SK-N-SH (cell line): Measurements from ENCODE around the gene DNASE1L3. TPM values are rescaled to one million over a fixed set of nuclear protein-coding genes. Genes with fewer than 3 reads are reported as not detected.

Experiments used
- CTCF ChIA-PET: fragments of 300-600, 350-600 bp; formaldehyde crosslinking; extraction: SDS; loops from one replicate; lab custom pipeline; 2021; lab: Yijun Ruan, JAX
- POLR2A ChIA-PET: fragments of 350-600 bp; sonication (Branson Sonifier 250); formaldehyde crosslinking; extraction: SDS; loops from one replicate; lab custom pipeline; 2020; ENCODE audit warnings: antibody characterized with exemption, inconsistent platforms; lab: Yijun Ruan, JAX
- DNase-seq: peaks from one replicate; pipeline ENCODE4 v3.0.0; 2012
- H2AFZ ChIP-seq: fragments of 200-600 bp; sonication (generic); 2 replicates; pipeline ENCODE4 v1.8.1; 2016; ENCODE audit warnings: antibody characterized with exemption, mild to moderate bottlenecking, low read depth
- H3F3A ChIP-seq: fragments of 200-600 bp; sonication (generic); replicated peaks from 2 replicates; pipeline ENCODE3; 2016; ENCODE audit warnings: antibody characterized with exemption, mild to moderate bottlenecking; ENCODE audit not compliant: insufficient read depth
- H3K27ac ChIP-seq, 2 experiments: fragments of 200-500 bp in 1 of 2; fragments of 200-600 bp in 1 of 2; sonication (Bioruptor generic) in 1 of 2; sonication (generic), shearing (Covaris generic) in 1 of 2; 2 replicates each; pipeline versions ENCODE4 v1.5.1 to v1.6.1; 2014 to 2016; ENCODE audit warnings: low read depth in 2 of 2, inconsistent platforms in 1 of 2, low read length in 1 of 2, mild to moderate bottlenecking in 1 of 2, mixed read lengths in 1 of 2
- H3K27me3 ChIP-seq: fragments of 200-600 bp; sonication (generic), shearing (Covaris generic); 2 replicates; pipeline ENCODE4 v1.6.1; 2016; ENCODE audit warnings: mixed run types; ENCODE audit not compliant: insufficient read depth
- H3K36me3 ChIP-seq, 2 experiments: fragments of 200-500 bp in 1 of 2; fragments of 200-600 bp in 1 of 2; sonication (Bioruptor generic) in 1 of 2; sonication (generic) in 1 of 2; replicated peaks in 1 of 2; 2 replicates each; pipeline versions ENCODE3 to v1.5.1; 2014 to 2016; ENCODE audit warnings: low read length in 1 of 2, mild to moderate bottlenecking in 1 of 2; ENCODE audit not compliant: insufficient read depth in 2 of 2, control insufficient read depth in 1 of 2
- H3K4me1 ChIP-seq, 2 experiments: fragments of 200-500 bp in 1 of 2; fragments of 200-600 bp in 1 of 2; sonication (Bioruptor generic) in 1 of 2; sonication (generic), shearing (Covaris generic) in 1 of 2; 2 replicates each; pipeline versions ENCODE4 v1.5.1 to v1.6.1; 2014 to 2016; ENCODE audit warnings: low read depth in 1 of 2, low read length in 1 of 2, mixed run types in 1 of 2; ENCODE audit not compliant: insufficient read depth in 2 of 2, control insufficient read depth in 1 of 2
- H3K4me2 ChIP-seq: fragments of 200-600 bp; sonication (generic), shearing (Covaris generic); 2 replicates; pipeline ENCODE4 v1.6.1; 2017; ENCODE audit warnings: mixed run types
- H3K4me3 ChIP-seq, 2 experiments: fragments of 200-500 bp in 1 of 2; fragments of 200-600 bp in 1 of 2; sonication (Bioruptor generic) in 1 of 2; sonication (generic), shearing (Covaris generic) in 1 of 2; 2 replicates each; pipeline versions ENCODE4 v1.5.1 to v1.8.1; 2014 to 2016; ENCODE audit warnings: low read depth in 2 of 2, inconsistent platforms in 1 of 2, low read length in 1 of 2, mild to moderate bottlenecking in 1 of 2, mixed read lengths in 1 of 2, moderate library complexity in 1 of 2
- H3K79me2 ChIP-seq: fragments of 200-600 bp; sonication (generic); 2 replicates; pipeline ENCODE4 v1.8.1; 2017; ENCODE audit warnings: mild to moderate bottlenecking; ENCODE audit not compliant: insufficient read depth
- H3K9ac ChIP-seq: fragments of 200-600 bp; sonication (generic); 2 replicates; pipeline ENCODE4 v1.6.1; 2017; ENCODE audit warnings: mixed run types
- H3K9me2 ChIP-seq: fragments of 200-600 bp; sonication (generic); 2 replicates; pipeline ENCODE4 v1.6.1; 2017; ENCODE audit warnings: mixed run types
- H3K9me3 ChIP-seq: fragments of 200-600 bp; sonication (generic); 2 replicates; pipeline ENCODE4 v1.6.1; 2017; ENCODE audit warnings: mixed run types, mild to moderate bottlenecking, moderate library complexity
- H4K20me1 ChIP-seq: fragments of 200-600 bp; sonication (generic); 2 replicates; pipeline ENCODE4 v1.6.1; 2017; ENCODE audit warnings: mild to moderate bottlenecking, mixed run types; ENCODE audit not compliant: insufficient read depth
- CHD2 ChIP-seq: fragments of 150-350 bp; IDR thresholded peaks from 2 replicates; pipeline ENCODE4 v1.6.1; 2018; ENCODE audit warnings: low read length; ENCODE audit not compliant: partially characterized antibody
- FOSL2 ChIP-seq: IDR thresholded peaks from 2 replicates; pipeline ENCODE4 v1.4.0; 2012; ENCODE audit warnings: low read depth, mild to moderate bottlenecking, moderate library complexity, borderline replicate concordance
- FOXJ3 ChIP-seq: sonication (generic); formaldehyde crosslinking; IDR thresholded peaks from 2 replicates; pipeline ENCODE4 v1.5.1; 2020; ENCODE audit warnings: mild to moderate bottlenecking, missing genetic modification reagents
- GABPA ChIP-seq: IDR thresholded peaks from 2 replicates; pipeline ENCODE4 v1.4.0; 2012; ENCODE audit warnings: low read depth, mild to moderate bottlenecking
- GATA2 ChIP-seq: sonication (generic); formaldehyde crosslinking; IDR thresholded peaks from 2 replicates; pipeline ENCODE4 v1.5.0; 2020; ENCODE audit warnings: mild to moderate bottlenecking, missing genetic modification reagents
- JUND ChIP-seq: IDR thresholded peaks from 2 replicates; pipeline ENCODE4 v1.4.0; 2012
- MEF2A ChIP-seq: IDR thresholded peaks from 2 replicates; pipeline ENCODE4 v1.4.0; 2012; ENCODE audit warnings: low read depth, borderline replicate concordance
- NFIC ChIP-seq: IDR thresholded peaks from 2 replicates; pipeline ENCODE4 v1.4.0; 2012; ENCODE audit warnings: borderline replicate concordance
- NRF1 ChIP-seq: IDR thresholded peaks from 2 replicates; pipeline ENCODE4 v1.6.1; 2012; ENCODE audit warnings: low read depth, mild to moderate bottlenecking, low read length
- POLR2AphosphoS5 ChIP-seq: IDR thresholded peaks from 2 replicates; pipeline ENCODE4 v1.6.1; 2012; ENCODE audit warnings: low read depth, low read length
- RFX5 ChIP-seq: IDR thresholded peaks from 2 replicates; pipeline ENCODE4 v1.6.1; 2012; ENCODE audit warnings: mild to moderate bottlenecking, improper control_type of control experiment, low read length
- RXRA ChIP-seq: IDR thresholded peaks from 2 replicates; pipeline ENCODE4 v1.4.0; 2012; ENCODE audit warnings: low read depth, mild to moderate bottlenecking, borderline replicate concordance
- SIN3A ChIP-seq: IDR thresholded peaks from 2 replicates; pipeline ENCODE4 v1.6.1; 2012; ENCODE audit warnings: low read depth, mild to moderate bottlenecking, low read length, moderate library complexity, borderline replicate concordance
- TCF12 ChIP-seq: IDR thresholded peaks from 2 replicates; pipeline ENCODE4 v1.4.0; 2012
- TEAD4 ChIP-seq: IDR thresholded peaks from 2 replicates; pipeline ENCODE4 v1.4.0; 2012; ENCODE audit warnings: mild to moderate bottlenecking, borderline replicate concordance; ENCODE audit not compliant: insufficient read depth
- YY1 ChIP-seq: IDR thresholded peaks from 2 replicates; pipeline ENCODE4 v1.4.0; 2012; ENCODE audit warnings: low read depth, mild to moderate bottlenecking
- WGBS: methylation state at CpG from one replicate; pipeline ENCODE4 v1.1.6; 2017; ENCODE audit warnings: low lambda C conversion rate; 5-methylcytosine and 5-hydroxymethylcytosine counted together
- polyA plus RNA-seq, 3 experiments: library from polyadenylated mRNA; depleted of rRNA; stranded (reverse); fragments of >200 nt; gene quantifications; 2 replicates each; pipeline ENCODE4 v1.2.3, GENCODE V29; 2012
- TF ChIP-seq, protein P1 (sequence below): IDR thresholded peaks from 2 replicates; pipeline ENCODE4 v1.4.0; 2012; ENCODE audit warnings: low read depth, borderline replicate concordance
- TF ChIP-seq, protein P2 (sequence below): IDR thresholded peaks from 2 replicates; pipeline ENCODE4 v1.4.0; 2012; ENCODE audit warnings: low read depth, borderline replicate concordance
- TF ChIP-seq, protein P3 (sequence below): IDR thresholded peaks from 2 replicates; pipeline ENCODE4 v1.4.0; 2012; ENCODE audit warnings: low read depth
- TF ChIP-seq, protein P4 (sequence below): IDR thresholded peaks from 2 replicates; pipeline ENCODE4 v1.6.1; 2012; ENCODE audit warnings: mild to moderate bottlenecking, low read depth, low read length, moderate library complexity

Gene DNASE1L3
- polyA plus RNA-seq, 1 of the 3 experiments (the other 2 are of a cell fraction) = not detected

DNA sequence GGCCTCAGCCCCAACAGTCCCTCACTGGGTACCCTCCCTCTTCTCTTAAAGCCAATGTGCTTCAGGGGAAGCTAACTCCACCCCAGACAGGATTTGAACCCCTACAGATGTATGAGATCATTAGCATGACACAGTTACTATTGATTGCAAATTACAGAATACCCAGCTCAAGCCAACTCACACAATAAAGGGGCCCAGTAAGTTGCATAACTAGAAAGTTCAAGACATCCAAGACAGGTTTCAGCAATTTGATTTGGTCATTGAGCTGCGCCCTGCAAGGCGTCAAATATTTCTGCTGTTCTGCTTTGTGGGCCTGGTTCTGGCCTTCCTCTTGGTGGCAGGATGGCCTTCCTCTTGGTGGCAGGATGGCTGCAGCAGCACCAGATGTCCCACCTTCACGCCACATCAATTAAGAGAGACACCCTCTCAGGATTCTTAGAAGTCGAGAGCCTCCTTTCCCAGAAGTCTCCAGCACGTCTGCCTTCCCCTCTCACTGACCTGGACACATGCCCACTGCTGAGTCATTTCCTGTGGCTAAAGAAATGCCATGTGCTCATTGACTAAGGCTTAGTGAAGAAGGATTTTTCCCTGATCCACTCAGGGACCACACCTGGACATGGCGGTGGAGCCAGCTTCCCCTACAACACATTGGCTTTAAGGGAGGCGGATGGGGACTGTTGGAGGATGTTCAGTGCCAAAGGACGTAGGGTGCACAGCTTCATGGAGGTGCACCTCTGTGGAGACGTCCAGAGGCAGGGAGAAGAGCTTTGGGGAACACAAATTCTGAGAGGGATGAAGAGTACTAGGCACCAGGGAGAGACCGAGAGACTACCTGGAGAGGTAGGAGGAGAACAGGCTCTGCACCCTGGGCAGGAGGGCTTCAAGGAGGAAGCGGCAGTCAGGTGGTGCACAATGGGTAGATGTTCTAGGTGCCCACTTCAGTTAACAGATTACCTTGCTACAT, 49.1 kb downstream of the DNASE1L3 start (continued):
- TF ChIP-seq, protein P1, sequence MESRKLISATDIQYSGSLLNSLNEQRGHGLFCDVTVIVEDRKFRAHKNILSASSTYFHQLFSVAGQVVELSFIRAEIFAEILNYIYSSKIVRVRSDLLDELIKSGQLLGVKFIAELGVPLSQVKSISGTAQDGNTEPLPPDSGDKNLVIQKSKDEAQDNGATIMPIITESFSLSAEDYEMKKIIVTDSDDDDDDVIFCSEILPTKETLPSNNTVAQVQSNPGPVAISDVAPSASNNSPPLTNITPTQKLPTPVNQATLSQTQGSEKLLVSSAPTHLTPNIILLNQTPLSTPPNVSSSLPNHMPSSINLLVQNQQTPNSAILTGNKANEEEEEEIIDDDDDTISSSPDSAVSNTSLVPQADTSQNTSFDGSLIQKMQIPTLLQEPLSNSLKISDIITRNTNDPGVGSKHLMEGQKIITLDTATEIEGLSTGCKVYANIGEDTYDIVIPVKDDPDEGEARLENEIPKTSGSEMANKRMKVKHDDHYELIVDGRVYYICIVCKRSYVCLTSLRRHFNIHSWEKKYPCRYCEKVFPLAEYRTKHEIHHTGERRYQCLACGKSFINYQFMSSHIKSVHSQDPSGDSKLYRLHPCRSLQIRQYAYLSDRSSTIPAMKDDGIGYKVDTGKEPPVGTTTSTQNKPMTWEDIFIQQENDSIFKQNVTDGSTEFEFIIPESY = no peak
- TF ChIP-seq RXRA = no peak
- TF ChIP-seq FOSL2 = peak; percentile 78; the same call in 1 of the 2 replicates
- TF ChIP-seq CHD2 = no peak
- no peak for TF ChIP-seq TEAD4
- peak; percentile 80 for TF ChIP-seq JUND
- no peak for TF ChIP-seq NRF1
- TF ChIP-seq YY1 = no peak
- TF ChIP-seq GATA2 (CRISPR knock-in tag) = no peak
- no peak for TF ChIP-seq SIN3A
- peak; percentile 63; the same call in 1 of the 2 replicates for TF ChIP-seq POLR2AphosphoS5
- TF ChIP-seq TCF12 = peak; percentile 76
- no peak for TF ChIP-seq FOXJ3 (CRISPR knock-in tag)
- TF ChIP-seq, protein P2, sequence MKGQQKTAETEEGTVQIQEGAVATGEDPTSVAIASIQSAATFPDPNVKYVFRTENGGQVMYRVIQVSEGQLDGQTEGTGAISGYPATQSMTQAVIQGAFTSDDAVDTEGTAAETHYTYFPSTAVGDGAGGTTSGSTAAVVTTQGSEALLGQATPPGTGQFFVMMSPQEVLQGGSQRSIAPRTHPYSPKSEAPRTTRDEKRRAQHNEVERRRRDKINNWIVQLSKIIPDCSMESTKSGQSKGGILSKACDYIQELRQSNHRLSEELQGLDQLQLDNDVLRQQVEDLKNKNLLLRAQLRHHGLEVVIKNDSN = 0 out of 2 replicates have a peak, but pooled peaks have one; percentile 25

DNA sequence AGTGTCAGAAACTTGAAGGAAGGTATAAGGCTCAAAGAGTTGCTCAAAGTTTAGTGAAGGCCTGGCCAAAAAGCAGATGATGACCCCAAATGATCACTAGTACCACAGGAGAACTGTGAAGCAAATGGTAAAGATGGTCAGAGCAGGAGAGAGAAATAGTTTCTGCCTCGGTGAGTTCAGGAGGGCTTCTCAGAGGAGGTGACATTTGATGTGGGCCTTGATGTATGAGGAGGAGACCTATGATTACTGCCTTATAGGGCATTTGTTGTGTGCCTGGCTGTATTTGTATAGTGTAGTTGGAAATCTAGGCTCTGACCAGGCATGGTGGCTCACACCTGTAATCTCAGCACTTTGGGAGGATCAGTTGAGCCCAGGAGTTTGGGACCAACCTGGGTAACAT, 50.4 kb downstream of the DNASE1L3 start:
- 100% methylated on average over 1 of the region's 1 CpG for WGBS
- Histone ChIP-seq H3K79me2 (peaks cover 6% of the 10 kb centered on the region; the same call in 1 of the 2 replicates), H3K27me3 (no peaks in the 10 kb centered on the region)
- CTCF ChIA-PET = no interaction called here
- TF ChIP-seq, protein P3, sequence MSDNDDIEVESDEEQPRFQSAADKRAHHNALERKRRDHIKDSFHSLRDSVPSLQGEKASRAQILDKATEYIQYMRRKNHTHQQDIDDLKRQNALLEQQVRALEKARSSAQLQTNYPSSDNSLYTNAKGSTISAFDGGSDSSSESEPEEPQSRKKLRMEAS = no peak
- TF ChIP-seq CHD2 (no peak), GATA2 (CRISPR knock-in tag) (no peak), MEF2A (no peak), SIN3A (no peak), NFIC (no peak), RFX5 (no peak), GABPA (no peak), RXRA (no peak), TEAD4 (no peak)
- TF ChIP-seq, protein P4, sequence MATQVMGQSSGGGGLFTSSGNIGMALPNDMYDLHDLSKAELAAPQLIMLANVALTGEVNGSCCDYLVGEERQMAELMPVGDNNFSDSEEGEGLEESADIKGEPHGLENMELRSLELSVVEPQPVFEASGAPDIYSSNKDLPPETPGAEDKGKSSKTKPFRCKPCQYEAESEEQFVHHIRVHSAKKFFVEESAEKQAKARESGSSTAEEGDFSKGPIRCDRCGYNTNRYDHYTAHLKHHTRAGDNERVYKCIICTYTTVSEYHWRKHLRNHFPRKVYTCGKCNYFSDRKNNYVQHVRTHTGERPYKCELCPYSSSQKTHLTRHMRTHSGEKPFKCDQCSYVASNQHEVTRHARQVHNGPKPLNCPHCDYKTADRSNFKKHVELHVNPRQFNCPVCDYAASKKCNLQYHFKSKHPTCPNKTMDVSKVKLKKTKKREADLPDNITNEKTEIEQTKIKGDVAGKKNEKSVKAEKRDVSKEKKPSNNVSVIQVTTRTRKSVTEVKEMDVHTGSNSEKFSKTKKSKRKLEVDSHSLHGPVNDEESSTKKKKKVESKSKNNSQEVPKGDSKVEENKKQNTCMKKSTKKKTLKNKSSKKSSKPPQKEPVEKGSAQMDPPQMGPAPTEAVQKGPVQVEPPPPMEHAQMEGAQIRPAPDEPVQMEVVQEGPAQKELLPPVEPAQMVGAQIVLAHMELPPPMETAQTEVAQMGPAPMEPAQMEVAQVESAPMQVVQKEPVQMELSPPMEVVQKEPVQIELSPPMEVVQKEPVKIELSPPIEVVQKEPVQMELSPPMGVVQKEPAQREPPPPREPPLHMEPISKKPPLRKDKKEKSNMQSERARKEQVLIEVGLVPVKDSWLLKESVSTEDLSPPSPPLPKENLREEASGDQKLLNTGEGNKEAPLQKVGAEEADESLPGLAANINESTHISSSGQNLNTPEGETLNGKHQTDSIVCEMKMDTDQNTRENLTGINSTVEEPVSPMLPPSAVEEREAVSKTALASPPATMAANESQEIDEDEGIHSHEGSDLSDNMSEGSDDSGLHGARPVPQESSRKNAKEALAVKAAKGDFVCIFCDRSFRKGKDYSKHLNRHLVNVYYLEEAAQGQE = no peak
- TF ChIP-seq, all 33 proteins: peak for 0
- Histone ChIP-seq H3K4me2 (no peak overlapping the region), H3K4me3 (no peak overlapping the region), H2AFZ (no peak overlapping the region), H3K4me1 (peaks cover 13 to 24% of the 10 kb centered on the region in 2 experiments; a peak in 3 of 4 replicates), H3K36me3 (peaks cover 64 to 67% of the 10 kb centered on the region in 2 experiments), H4K20me1 (no peaks in the 10 kb centered on the region), H3K27ac (peak overlapping the region in 1 of 2 experiments; percentile 48; a peak in 1 of 4 replicates), H3K9ac (no peak overlapping the region), H3K9me2 (no peaks in the 10 kb centered on the region), H3F3A (peaks cover 11% of the 10 kb centered on the region), H3K9me3 (no peaks in the 10 kb centered on the region)
- no peak for DNase-seq
- POLR2A ChIA-PET = no interaction called here
